GM19193 (cell line): ENCODE measurements around the gene PAXIP1.

ENCODE experiments used
- POLR2A ChIP-seq: IDR thresholded peaks from 4 replicates; pipeline ENCODE4 v1.6.1; 2011; ENCODE audit not compliant: insufficient read depth, insufficient read length; ENCODE audit errors: extremely low read depth

Gene PAXIP1

DNA sequence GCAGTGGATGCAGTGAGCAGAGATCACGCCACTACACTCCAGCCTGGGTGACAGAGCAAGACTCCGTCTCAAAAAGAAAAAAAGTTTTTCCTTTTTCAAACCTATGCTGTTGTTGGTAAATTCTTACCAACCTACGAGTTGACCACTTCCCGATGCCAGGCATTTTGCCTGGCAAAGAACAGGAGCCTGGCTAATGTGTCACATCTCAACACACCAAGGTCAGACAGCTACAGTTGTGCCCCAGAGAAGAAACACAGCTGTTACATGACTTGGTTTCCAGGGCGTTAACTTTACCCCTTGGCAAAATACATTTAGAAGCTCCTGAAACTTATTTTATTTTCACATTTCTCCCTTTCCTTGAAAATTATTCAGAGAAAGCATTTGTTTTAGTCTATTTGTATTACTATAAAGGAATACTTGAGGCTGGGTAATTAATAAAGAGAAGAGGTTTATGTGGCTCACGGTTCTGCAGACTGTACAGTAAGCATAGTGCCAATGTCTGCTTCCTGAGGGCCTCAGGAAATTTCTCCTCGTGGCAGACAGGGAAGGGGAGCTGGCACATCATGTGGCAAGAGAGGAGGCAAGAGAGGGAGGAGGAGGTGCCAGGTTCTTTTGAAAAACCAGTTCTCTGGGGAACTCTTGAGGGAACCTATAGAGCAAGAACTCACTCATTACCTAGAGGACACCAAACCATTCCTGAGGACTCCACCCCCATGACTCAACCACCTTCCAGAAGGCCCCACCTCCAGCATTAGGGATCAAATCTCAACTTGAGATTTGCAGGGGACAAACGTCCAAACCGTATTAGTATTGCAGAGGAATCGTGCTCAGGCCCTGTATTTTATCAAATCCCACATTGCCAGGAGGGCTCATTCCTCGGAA is 83.3 kb downstream of the PAXIP1 start:
- no peak for TF ChIP-seq POLR2A

DNA sequence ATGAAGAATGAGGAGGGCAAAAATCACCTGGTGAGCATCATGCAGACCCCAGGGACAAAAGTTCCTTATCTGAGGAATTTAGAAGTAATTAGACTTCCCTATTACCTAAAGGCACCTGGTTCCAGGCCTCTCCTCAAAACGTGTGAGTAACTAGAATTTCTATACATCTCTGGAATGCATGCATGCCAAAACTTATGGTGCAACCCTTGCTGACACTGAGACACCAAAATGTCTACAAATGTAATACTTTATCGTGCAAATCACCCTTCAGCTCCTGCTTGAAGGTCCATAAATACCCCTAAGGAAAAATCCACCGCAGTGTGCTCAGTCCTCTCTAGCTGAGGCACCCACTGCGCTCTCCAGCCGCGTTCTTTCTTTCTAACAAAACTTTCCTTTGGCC is 84.2 kb downstream of the PAXIP1 start:
- no peak for TF ChIP-seq POLR2A

DNA sequence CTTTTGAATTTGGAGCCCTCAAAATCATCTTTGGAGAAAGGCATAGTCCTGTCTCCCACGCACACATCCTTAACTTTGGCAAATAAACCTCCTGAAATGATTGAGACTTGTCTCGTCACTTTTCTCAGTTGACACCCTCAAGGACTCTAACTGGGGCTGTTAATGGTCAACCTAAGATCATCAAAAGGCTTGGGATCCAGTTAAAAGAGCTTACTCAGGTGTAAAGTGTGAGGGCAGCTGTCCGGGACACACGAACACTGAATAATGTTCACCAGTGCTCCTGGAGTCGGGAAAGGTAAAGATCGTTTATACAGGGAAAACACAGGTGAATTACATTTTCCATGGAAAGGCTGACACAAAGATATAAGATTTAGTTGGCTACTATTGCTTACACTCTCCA is 84.7 kb downstream of the PAXIP1 start:
- TF ChIP-seq POLR2A, result no peak

DNA sequence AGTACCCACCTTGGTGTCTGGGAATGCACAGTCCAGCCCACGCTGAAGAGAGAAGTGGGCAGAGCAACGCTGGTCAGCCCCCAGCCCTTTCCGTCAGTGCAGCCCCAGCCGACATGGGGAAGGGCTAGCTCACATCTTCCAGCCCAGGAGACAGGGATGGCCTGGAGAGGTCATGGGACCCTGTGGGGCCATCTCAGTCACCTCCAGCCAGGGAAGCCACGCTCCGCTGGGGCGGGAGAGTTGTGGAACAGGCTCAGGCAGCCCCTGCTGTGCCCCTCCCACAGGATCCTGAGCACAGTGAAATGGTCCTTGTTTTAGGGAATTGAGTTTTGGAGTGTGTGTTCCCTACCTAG is 85.1 kb downstream of the PAXIP1 start:
- TF ChIP-seq POLR2A, result no peak

DNA sequence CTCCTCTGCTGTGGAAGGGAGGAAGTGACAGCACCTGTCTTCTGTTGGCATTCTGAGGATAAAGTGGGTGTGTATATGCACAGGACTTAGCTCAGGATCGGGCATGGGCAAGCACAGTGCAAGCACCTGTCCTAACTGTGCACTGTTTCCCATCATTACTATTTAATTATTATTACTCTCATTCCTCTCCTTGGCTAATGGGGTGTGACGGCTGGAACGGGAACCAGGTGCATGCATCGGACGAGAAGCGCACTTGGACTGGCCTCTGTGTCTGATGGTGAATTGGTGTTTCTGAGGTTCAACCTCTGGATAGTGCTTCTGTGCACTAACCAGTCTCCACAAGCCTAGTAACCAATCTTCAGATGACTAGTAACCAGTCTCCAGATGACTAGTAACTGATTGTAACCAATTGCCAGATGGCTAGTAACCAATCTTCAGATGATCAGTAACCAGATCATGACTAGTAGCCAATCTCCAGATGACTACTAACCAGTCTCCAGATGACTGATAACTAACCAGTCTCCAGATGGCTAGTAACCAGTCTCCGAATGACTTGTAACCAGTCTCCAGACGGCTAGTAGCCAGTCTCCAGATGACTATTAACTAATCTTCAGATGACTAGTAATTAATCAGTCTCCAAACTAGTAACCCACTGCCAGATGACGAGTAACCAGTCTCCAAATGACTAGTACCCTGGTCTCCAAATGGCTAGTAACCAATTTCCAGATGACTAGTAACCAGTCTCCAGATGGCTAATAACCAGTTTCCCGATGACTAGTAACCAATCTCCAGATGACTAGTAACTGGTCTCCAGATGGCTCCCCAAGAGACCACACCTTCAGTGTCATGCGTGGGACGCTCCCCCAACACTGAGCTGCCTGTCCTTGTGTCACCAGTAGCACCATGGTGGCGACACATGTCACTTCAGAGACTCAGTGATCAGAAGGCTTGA is 85.8 kb downstream of the PAXIP1 start:
- TF ChIP-seq POLR2A, result no peak

DNA sequence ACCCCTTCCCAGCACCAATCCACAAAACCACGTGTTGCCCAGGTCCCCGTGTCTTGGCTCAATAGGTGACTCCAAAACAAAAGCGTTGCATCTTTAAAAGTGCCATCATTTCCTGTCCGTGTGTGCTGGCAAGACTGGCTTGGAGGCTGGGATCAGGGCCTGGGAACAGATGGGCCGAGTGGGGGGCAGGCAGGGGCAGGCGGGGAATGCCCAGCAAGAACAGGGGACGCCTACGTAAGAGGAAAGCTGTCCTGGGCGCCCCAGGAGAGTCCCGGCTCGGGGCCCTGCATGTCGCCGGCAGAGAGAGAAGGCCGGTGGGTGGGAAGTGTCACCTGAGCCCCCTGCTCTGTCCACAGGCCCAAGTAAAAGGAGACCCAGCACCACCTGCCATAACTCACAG is 86.5 kb downstream of the PAXIP1 start:
- TF ChIP-seq POLR2A, result no peak

DNA sequence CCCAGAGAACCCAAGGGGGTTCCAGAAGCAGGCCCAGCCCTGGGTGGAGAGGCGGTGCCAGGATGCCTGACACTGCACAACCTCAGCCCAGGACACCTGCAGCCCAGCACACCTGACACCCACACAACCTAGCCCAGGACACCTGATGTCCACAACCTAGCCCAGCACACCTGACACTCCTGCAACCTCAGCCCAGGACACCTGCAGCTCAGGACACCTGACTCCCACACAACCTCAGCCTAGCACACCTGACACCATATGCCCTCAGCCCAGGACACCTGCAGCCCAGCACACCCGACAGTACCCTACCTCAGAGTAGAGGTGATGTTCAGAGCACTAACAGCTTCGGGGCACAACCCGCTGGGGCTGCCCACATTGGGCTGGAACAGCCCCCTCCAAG is 87.3 kb downstream of the PAXIP1 start:
- no peak for TF ChIP-seq POLR2A

DNA sequence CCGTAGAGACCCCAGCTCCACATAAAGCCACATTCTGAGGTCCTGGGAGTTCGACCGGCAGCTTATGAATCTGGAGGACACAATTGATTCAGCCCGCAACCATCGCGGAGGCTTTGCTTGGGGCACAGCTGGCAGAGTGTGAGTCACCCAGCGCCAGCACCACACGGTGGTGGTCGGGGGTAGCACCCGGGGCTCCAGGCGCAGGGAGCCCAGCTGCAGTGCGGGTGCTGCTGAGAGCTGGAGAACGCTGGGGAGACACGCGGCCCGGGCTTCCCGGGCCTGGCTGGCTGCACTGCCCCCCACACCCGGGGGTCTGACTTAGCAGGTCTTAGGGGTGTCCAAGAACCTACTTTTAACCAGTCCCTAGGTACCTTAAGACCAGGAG is 87.9 kb downstream of the PAXIP1 start:
- no peak for TF ChIP-seq POLR2A

DNA sequence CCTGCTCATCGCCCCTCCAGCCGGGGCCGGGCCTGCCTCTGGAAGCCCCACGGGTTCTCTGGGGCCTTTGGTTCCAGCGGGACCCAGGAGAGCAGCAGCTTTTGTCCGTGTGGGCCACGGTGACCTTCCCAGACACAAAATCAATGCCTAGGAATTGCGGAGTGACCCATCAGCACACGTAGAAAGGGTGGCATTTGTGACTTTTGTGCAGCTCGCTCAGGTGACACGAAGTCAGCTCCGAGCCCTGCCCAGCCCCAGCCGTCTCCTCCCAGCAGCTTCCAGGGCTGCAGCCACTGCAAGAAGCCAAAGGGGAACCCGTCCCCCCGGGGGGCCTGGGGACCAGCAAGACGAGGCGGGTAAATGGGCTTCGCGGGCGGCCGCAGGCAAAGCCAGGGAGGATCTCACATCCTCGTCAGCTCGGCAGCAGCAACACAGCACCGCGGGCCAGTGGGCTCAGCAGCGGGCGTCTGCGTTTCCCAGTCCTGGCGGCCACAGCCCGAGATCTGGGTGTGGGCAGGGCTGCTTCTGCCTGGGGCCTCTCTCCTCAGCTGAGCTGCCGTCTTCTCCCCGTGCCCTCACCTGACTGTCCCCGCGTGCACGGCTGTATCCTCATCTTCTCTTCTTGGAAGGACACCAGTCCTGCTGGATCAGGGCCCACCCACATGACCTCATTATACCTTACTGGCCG is 88.5 kb downstream of the PAXIP1 start:
- TF ChIP-seq POLR2A, result no peak

DNA sequence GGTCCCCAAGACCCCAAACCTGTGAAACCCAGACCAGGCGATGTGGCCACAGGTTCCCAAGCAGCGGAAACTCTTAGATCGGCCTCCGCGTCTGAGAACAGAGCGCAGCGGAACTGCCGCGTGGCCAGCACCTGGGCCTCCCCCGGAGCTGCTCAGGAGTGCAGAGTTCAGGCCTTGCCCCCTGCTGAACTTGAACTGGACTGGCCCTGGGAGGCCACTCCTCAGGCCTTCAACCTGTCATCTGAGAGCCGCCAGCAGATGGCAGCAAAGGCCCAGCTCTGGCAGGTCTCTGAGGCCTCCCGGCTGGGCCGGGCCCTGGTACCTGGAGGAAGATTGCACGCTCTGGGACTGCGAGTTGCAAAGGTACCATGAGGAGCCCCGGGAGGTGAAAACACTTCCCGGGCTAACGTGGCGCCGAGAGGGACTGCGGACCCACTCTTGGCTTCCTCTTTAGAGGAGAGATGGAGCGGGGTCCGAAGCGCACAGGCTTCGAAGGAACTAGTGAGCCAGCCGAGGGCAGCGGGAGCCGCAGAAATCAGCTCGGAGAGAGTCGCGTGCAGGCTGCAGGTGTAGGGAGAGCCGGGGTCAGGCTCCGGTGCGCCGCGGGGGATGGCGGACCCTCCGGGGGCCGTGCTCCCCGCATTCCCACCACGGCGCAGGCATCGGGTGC is 89.2 kb downstream of the PAXIP1 start:
- no peak for TF ChIP-seq POLR2A

DNA sequence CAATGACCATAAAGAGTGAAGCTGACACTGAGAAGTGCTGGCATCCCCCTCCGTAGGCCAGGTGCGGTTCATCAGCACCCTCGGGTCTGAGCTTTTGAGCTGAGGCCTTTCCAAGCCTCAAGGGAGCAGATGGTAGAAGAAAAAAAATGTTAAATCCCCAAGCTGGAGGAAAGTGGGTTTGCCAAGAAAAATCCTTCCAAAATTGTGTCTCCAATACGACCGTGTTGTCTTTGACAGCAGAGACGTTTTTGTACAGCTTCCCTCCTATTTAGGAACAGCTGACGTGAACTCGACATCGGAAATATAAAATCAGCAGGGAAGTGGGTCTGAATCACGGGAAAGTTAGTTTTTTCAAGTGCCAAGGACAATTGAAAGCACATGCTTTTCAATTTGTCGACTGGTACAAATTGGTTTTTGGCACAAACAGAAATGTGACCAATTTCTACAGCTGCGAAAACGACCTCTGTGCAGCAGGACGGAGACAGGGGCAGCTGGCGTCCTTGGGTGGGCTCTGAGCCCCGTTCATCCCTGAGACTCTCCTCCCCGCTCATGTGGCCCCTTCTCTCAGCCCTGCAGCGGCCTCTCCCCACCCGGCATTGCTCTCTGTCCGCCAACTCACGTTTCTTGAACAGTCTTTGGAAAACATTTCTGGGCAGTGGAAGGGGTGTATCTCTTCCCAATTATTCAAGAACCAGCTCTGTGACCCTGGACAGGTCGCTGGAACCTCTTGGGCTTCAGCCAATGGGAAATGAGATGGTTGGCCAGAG is 89.9 kb downstream of the PAXIP1 start:
- no peak for TF ChIP-seq POLR2A

DNA sequence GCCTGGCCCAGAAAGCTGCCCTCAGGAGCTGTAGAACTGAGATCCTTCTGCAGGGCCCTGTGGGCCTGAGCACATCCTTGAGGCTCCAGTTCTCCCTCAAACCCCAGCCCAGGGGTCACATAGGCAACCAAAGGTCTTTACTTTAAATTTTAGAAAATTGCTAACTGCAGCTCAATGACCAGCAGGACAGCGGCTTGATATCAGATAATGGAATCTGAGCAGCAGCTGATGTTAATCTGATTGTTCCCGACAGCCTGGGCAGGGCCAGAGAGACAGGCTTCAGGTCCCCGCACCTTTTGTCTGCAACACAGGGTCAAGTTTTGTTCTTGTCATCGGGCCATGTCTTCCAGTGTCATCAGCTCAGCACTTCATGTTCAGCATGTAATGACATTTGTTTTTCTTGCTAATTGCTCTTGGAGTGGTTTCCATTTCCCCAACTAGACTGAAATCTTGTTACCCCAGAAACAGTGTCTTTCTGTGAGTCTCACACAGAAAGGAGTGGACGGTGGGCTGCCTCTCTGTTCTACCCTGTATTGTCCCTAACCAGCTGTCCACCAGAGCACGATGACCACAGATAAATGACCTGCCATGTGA is 91.0 kb downstream of the PAXIP1 start:
- no peak for TF ChIP-seq POLR2A

DNA sequence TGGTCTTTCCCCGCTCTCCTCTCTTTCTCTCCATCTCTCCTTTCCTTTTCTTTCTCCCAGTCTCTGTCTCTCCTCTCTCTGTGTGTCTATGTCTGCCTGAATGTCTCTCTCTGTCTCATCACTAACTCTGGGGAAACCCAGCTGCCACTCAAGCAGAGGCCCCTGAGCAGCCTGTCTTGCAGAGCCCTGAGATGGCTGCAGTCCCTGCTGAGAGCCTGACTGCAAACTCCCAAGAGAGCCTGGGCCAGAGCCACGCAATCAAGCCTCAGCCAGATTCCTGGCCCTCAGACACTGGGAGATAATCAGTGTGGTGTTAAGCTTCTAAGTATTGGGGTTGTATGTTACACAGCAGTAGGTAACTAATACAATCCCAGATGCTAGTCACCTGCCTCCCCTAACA is 91.5 kb downstream of the PAXIP1 start:
- no peak for TF ChIP-seq POLR2A

DNA sequence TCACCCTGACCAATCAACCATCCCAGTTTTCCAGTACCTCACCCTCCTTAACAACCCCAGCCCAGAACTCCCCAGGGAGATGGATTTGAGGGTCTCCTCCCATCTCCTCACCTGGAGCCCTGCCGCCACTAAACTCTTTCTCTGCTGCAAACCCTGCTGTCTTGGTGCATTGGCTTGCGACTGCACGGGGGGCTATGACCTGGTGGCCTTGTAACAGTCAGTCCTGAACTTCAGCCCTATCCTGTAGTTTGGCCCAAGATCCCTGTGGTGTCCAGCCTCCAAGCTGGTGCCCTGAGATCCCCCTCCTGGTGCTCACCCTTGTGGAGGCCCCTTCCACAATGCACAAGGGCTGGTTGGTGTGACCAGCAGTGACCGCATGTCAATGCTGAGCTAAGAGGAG is 91.9 kb downstream of the PAXIP1 start:
- no peak for TF ChIP-seq POLR2A
